ENCODE data around the gene AVPR2.

Gene AVPR2

GRCh38 chrX:153902385-153902784 is 2.1 kb upstream of the AVPR2 start:
- no peak for TF ChIP-seq ZFX (IDR thresholded peaks at IDR 0.05)
- TF ChIP-seq, protein P1, sequence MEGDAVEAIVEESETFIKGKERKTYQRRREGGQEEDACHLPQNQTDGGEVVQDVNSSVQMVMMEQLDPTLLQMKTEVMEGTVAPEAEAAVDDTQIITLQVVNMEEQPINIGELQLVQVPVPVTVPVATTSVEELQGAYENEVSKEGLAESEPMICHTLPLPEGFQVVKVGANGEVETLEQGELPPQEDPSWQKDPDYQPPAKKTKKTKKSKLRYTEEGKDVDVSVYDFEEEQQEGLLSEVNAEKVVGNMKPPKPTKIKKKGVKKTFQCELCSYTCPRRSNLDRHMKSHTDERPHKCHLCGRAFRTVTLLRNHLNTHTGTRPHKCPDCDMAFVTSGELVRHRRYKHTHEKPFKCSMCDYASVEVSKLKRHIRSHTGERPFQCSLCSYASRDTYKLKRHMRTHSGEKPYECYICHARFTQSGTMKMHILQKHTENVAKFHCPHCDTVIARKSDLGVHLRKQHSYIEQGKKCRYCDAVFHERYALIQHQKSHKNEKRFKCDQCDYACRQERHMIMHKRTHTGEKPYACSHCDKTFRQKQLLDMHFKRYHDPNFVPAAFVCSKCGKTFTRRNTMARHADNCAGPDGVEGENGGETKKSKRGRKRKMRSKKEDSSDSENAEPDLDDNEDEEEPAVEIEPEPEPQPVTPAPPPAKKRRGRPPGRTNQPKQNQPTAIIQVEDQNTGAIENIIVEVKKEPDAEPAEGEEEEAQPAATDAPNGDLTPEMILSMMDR (conservative IDR thresholded peaks at IDR 0.05) = no peak
- no peak overlapping the region for H3K27ac ChIP-seq

DNA sequence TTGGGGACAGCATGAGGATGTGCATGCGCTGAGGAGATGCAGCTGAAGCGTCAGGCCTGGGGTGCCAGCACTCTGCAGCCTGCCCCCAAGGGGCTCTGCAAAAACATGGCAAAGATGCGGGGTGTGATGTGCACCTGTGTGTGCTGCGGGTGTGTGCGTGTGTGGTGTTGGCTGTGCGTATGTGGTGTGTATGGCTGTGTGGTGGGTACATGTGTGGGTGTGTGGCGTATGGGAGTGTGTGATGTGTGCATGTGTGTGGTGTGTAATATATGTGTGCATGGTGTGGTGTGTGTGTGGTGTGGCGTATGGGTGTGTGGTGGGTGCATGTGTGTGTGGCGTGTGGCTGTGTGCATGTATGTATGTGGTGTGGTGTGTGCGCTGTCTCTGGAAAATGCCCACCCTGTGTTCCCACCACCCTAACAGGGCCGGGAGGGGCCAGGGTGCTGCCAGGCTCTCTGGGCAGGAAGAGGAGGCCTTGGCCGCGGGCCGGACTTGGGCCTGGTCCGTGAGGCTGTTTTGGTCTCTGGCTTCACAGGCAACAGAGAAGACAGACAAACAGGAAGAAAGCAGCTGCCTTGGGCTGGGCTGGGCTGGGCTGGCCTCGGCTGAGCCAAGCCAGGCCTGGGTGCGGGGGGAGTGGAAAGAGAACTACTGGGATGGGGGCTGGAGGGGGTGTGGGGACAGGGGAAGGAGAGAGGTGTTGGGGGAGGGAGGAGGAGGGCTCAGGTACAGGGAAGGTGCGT is 1.1 kb upstream of the AVPR2 start:
- no peak overlapping the region for H3K27ac ChIP-seq
- no peak for TF ChIP-seq ZFX (IDR thresholded peaks at IDR 0.05)
- TF ChIP-seq, protein P1 (conservative IDR thresholded peaks at IDR 0.05) = no peak

DNA sequence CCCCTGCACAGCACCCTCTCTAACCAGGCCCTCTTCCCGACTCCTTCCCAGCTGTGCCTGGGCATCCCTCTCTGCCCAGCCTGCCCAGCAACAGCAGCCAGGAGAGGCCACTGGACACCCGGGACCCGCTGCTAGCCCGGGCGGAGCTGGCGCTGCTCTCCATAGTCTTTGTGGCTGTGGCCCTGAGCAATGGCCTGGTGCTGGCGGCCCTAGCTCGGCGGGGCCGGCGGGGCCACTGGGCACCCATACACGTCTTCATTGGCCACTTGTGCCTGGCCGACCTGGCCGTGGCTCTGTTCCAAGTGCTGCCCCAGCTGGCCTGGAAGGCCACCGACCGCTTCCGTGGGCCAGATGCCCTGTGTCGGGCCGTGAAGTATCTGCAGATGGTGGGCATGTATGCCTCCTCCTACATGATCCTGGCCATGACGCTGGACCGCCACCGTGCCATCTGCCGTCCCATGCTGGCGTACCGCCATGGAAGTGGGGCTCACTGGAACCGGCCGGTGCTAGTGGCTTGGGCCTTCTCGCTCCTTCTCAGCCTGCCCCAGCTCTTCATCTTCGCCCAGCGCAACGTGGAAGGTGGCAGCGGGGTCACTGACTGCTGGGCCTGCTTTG is 1.1 kb downstream of the AVPR2 start:
- TF ChIP-seq, protein P1 (conservative IDR thresholded peaks at IDR 0.05) = no peak
- TF ChIP-seq ZFX (IDR thresholded peaks at IDR 0.05) = no peak
- H3K27ac ChIP-seq = no peak overlapping the region

DNA sequence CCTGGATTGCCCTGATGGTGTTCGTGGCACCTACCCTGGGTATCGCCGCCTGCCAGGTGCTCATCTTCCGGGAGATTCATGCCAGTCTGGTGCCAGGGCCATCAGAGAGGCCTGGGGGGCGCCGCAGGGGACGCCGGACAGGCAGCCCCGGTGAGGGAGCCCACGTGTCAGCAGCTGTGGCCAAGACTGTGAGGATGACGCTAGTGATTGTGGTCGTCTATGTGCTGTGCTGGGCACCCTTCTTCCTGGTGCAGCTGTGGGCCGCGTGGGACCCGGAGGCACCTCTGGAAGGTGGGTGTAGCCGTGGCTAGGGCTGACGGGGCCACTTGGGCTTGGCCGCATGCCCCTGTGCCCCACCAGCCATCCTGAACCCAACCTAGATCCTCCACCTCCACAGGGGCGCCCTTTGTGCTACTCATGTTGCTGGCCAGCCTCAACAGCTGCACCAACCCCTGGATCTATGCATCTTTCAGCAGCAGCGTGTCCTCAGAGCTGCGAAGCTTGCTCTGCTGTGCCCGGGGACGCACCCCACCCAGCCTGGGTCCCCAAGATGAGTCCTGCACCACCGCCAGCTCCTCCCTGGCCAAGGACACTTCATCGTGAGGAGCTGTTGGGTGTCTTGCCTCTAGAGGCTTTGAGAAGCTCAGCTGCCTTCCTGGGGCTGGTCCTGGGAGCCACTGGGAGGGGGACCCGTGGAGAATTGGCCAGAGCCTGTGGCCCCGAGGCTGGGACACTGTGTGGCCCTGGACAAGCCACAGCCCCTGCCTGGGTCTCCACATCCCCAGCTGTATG is 1.8 kb downstream of the AVPR2 start:
- no peak for TF ChIP-seq ZFX (IDR thresholded peaks at IDR 0.05)
- TF ChIP-seq, protein P1 (conservative IDR thresholded peaks at IDR 0.05) = no peak
- no peak overlapping the region for H3K27ac ChIP-seq

DNA sequence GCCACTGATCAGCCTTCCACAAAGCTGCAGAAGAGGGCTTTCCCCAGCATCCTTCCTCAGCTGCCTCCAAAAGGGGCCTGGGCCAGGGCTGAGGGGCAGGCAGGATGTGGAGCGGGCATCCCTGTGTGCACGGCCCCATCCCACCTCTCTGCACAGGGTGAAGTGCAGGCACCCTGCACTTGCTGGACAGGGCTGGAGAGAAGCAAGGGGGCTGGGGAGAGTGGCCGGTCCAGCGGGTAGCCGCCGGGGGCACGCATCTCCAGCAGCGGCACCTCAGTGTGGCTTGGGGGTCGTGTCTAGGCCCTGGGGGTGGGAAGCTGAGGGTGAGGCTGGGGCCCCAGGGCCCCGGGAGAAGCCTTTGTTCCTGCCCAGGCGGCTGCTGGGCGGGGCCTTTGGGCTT is 3.0 kb downstream of the AVPR2 start:
- no peak for TF ChIP-seq ZFX (IDR thresholded peaks at IDR 0.05)
- TF ChIP-seq, protein P1 (conservative IDR thresholded peaks at IDR 0.05) = no peak
- no peak overlapping the region for H3K27ac ChIP-seq

DNA sequence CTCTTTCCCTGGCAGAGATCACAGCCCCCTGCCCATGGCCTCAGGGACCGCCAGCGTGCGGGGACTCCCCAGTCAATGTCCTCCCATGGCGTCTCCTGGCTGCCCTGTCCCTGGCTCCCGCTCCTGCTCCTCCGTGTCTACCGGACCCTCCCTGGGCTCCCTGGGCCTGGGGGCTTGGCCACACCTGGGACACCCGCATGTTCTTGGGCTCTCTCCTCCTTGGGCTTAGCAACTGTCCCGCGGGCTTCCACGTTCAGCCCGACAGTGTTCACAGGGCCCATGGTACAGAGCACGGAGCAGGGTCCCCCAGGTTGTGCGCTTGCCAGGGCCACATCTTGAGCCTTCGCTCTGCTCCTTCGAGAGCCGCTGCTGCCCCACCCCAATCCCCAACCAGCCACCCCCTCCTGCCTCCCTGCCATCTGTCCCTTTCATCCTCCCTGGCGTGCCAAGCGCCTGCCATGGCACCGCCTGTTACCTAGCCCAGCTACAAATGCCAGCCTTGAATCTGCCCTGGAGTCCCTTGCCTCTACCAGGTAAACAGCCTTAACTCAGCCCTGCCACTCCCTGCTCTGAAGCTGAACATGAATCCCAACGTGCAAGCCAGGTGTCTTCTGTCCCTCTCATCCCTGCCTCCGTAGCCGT is 3.9 kb downstream of the AVPR2 start:
- TF ChIP-seq ZFX (IDR thresholded peaks at IDR 0.05) = no peak
- TF ChIP-seq, protein P1 (conservative IDR thresholded peaks at IDR 0.05) = no peak

More for the DNA sequence above, 3.9 kb downstream of the AVPR2 start:
- H3K27ac ChIP-seq = no peak overlapping the region

Data from C4-2B (cell line).